AG04449 (cell line): ENCODE data around the gene TBX21.

Experiments used
- CTCF ChIA-PET: fragments of 350-600 bp; formaldehyde crosslinking; extraction: SDS; loops from one replicate; lab custom pipeline; 2021; ENCODE audit warnings: antibody characterized with exemption; lab: Yijun Ruan, JAX
- POLR2A ChIA-PET: fragments of 400-600, 350-600 bp; formaldehyde crosslinking; extraction: SDS; loops from one replicate; lab custom pipeline; 2020; ENCODE audit warnings: antibody characterized with exemption, inconsistent platforms; lab: Yijun Ruan, JAX
- DNase-seq: peaks from one replicate; pipeline ENCODE4 v3.0.0-alpha.2; 2010; ENCODE audit warnings: low read depth, low spot score
- H3K4me3 ChIP-seq: 2 replicates; pipeline ENCODE4 v1.5.1; 2011; ENCODE audit warnings: low read depth, mild to moderate bottlenecking, control low read depth, low read length
- CTCF ChIP-seq: IDR thresholded peaks from one replicate; pipeline ENCODE4 v1.5.1; 2011; ENCODE audit warnings: mild to moderate bottlenecking, moderate library complexity, low read length, control low read depth, inconsistent platforms; ENCODE audit not compliant: insufficient read depth; ENCODE audit errors: missing control alignments

The TBX21 gene

GRCh38 chr17:47705536-47706530 lies 27.2 kb upstream of the TBX21 start:
- ChIA-PET CTCF (interaction anchor here (1.1 to 8.3 kb wide), 3 partner anchors 7 to 9 kb away, joined by 3 to 104 read pairs (median 4); no protein-coding TSS in a partner anchor), POLR2A (no interaction called here)
- no peak overlapping the region for H3K4me3 ChIP-seq
- TF ChIP-seq CTCF, result no peak
- DNase-seq, result no peak

- CTCF ChIA-PET, result interaction anchor here (1.6 to 8.3 kb wide), 2 partner anchors 8 to 9 kb away, joined by 4 to 104 read pairs; no protein-coding TSS in a partner anchor
- H3K4me3 ChIP-seq, result no peak overlapping the region
- DNase-seq, result no peak
- no peak for TF ChIP-seq CTCF
- POLR2A ChIA-PET, result no interaction called here
Observed at GRCh38 chr17:47707056-47707804, 25.8 kb upstream of the TBX21 start.

GRCh38 chr17:47707884-47708283 lies 25.2 kb upstream of the TBX21 start:
- no peak for DNase-seq
- ChIA-PET POLR2A (no interaction called here), CTCF (interaction anchor here (1.1 to 8.3 kb wide), 3 partner anchors 9 to 11 kb away, joined by 4 to 104 read pairs (median 5); no protein-coding TSS in a partner anchor)
- no peak overlapping the region for H3K4me3 ChIP-seq
- no peak for TF ChIP-seq CTCF

GRCh38 chr17:47708312-47708863 lies 24.6 kb upstream of the TBX21 start:
- no peak overlapping the region for H3K4me3 ChIP-seq
- CTCF ChIA-PET, result interaction anchor here (1.1 to 8.3 kb wide), 3 partner anchors 8 to 10 kb away, joined by 4 to 104 read pairs (median 5); no protein-coding TSS in a partner anchor
- no peak for TF ChIP-seq CTCF
- POLR2A ChIA-PET, result no interaction called here
- no peak for DNase-seq

GRCh38 chr17:47708864-47709541 lies 24.0 kb upstream of the TBX21 start:
- no peak for TF ChIP-seq CTCF
- ChIA-PET POLR2A (no interaction called here), CTCF (interaction anchor here (1.1 to 8.3 kb wide), 3 partner anchors 8 to 10 kb away, joined by 4 to 104 read pairs (median 5); no protein-coding TSS in a partner anchor)
- no peak overlapping the region for H3K4me3 ChIP-seq
- DNase-seq, result no peak
